ENCODE measurements around the gene BLOC1S4. TPM values are rescaled to one million over a fixed set of nuclear protein-coding genes. Genes with fewer than 3 reads are reported as not detected.

BLOC1S4 gene
- polyA plus RNA-seq, 1 donor: 11.5 TPM

DNA sequence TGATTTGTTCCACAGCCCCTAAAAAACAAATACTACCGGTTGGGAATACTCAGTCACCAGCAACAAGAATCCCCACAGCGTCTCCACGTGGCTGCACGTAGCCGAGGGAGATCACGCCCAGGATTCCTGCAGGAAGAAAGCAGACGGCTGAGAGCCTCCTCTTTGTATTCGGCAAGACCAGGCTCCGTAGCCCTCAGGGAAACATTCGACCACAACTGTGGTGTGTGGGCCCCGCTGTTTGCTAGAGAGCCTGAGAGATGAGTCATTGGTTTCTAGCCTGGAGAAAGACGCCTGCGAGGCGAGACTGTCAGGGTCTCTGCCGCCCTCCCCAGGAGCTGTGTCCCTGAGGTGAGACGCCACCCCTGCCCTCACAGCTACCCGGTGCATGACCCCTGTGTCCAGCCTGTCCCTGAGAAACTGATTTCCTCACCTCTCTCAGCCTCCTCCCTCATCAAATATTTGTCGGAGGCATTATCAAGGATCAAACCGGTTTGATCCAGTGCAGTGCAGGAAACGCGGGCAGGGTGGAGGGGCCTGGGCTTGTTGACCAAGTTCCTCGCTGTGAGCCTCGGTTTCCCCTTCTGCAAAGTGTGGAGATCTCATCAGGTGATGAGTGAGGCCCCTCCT lies 27.0 kb upstream of the BLOC1S4 start:
- no peak for DNase-seq

DNA sequence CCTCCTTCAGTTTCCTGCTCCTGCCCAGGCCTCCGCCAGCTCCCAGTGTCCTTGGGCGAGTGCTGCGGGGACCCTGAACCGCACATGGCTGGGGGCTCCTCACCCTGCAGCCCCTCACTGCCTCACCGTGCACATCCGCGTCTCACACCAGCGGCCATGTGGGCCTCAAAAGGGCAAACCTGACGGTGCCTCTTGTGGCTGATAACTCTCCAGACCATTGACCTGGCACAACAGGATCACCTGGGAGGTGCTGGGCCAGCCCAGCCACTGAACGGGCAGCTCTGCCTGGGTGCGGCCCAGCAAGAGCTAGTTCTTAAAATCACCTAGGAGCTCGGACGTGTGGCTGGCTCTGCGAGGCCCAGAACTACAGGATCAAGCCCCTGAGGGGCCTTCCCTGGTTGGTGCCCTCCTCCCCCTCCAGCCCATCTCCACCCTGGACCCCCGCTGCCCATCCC lies 26.4 kb upstream of the BLOC1S4 start:
- DNase-seq: no peak

DNA sequence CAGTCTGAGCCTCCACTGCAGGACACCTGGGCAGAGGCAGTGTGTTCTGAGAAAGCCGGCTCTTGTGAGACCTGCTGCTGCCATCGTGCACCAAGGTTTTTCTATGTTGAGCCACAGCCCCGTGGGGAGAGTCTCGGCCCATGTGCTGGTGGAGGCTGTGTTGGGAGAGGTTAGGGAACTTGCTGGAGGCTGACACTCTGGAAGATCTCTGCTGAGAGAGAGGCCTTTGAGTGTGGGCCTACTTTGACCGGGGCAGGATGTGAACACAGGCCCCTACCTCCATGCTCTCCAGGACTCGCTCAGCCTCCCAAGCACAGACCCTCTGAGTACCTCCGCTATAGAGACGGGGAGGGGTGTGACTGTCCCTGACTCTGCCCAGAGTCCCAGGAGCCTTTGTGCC lies 23.6 kb upstream of the BLOC1S4 start:
- no peak for DNase-seq

DNA sequence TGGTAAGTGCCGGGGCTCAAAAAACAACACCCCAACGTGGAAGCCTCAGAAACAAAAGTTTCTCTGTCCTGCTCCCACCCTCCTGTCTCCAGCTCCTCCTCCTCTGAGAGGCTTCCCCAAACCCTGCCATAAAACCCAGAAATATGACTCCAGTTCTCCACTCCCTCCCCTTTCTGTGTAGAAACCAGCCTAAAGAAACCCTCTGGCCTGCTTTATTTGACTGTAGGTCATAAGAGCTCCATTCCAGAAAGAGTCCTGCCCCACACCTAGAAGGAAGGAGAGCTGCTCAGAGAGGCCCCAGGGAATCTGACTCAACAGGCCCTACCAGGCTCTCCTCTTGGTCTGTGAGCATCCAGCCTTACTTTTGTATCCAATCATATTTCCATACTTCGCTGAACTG lies 23.2 kb upstream of the BLOC1S4 start:
- DNase-seq: peak; percentile 66

DNA sequence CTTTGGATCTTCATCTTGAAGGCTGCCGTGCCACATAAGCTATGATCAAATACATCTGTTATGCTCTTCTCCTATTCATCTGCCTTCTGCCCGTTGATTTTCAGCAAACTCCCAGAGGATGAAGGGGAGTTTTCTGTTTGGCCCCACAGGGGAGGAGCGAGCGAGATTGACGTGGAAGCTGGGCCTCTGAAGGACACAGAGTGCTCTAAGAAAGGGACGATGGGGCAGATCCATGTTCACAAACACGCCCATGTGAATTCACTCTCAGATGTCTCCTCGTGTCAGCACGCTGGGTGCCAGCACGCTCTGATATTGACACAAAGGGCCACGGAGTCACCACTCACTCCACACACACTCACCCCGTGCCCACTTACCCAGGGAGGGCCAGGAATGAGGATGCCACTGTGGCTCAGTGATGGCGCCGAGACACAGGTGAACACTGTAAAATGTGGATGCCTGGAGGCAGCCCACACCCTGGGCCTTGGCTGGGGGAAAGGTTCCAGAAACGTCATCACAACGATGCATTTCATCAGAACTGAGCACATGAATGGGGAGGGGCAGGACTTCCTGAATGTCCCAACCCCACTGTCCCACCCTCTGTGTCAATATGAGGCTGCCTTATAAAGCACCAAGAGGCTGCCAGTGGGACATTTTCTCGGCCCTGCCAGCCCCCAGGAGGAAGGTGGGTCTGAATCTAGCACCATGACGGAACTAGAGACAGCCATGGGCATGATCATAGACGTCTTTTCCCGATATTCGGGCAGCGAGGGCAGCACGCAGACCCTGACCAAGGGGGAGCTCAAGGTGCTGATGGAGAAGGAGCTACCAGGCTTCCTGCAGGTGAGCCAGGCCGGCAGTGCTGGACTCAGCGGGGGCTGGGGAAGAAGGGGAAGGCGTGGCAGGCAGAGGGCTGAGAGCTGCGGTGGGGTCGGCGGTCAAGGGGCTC lies 22.5 kb upstream of the BLOC1S4 start, which contains the start of gene S100P:
Gene S100P, plus strand, starts transcription at position 648 of the 946 bp plus-strand sequence. Its CDS starts 55 bp downstream, at position 703.
- DNase-seq: no peak

DNA sequence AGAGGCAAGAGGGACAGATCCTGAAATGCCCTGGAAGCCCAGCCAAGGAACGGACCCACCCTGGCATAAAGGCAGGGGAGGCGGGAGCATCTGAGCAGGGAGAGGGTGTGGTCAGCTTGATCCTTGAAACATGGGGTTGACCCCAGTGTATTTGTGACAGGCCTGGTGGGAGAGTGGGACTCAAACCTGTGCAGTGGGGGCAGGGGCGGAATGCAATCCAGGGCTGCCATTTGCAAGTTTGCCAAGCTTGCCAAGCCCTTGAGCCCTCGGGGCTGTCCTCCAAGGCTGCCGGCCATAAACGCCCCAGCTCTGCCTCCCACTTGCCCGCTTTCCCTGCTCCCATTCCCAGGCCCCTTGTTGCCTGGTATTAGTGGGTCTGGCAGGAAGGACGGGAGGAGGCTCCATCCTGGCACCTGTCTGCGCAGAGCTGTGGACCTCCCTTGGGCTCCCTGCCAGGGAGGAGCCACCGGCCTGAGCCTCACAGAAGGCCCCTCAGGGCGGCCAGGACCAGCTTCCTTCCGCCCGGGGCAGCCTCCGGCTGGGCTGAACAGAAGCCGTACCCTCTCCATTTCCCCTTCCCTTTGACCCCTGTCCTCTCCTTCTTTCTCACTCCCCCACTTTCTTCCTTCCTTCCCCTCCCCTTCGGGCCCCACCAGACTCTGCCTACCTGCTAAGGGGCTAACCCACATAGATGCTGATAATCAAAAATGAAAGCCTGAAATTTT lies 21.6 kb upstream of the BLOC1S4 start:
- DNase-seq: no peak

DNA sequence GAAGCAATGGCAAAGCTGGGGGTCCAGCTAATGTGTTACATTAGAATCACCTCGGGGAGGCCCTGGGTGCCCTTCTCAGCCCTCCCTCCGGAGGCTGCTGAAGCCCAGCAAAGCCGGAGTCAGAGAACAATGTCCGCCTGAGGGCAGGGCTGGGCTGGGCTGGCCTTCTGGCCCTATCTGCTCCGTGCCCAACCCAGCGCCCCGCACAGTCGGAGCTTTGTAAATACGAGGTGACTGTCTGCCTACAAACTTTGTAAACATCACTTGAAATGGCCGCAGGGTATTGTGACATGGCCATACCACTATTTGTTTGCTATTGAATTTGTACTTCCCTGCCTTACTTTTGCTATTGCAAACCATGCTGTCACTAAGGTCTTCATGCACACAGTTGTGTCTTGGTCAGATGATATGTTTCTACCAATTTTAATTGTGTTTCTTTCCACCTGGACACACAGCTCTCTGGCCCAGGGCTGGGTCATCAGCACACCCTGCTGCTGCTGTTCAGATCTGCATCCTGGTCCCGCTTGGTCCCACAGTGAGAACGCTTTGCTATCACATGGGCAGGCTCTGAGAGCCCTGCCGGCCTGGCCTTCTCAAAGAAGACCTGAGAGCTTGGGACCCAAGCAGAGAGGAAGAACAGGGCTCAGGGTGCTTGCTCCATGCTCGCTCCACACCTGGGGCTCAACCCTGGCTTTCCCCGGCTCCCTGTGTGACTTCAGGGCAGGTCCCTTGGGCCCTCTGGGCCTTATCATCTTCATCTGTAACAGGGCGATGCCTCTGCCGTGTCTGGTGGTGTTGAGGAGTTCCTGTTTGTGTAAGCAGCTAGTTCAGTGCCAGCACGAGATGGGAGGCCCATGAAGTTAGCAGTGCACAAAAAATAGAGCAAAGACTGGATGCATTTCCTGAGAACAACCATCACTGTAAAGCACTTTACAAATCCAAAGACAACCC lies 20.0 kb upstream of the BLOC1S4 start:
- DNase-seq: no peak

DNA sequence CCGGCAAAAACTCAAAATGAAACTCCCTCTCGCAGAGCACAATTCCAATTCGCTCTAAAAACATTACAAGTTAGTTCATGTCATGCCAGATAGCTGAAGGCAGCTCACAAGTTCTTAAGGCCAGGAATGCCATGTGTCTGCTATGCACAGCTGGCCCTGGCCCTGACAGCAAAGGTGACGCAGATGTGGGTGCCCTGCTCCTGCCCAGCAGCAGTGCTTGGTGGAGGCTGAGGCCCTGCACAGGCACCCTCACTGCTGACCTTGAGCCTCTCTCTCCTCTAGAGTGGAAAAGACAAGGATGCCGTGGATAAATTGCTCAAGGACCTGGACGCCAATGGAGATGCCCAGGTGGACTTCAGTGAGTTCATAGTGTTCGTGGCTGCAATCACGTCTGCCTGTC lies 19.4 kb upstream of the BLOC1S4 start:
- no peak for DNase-seq

DNA sequence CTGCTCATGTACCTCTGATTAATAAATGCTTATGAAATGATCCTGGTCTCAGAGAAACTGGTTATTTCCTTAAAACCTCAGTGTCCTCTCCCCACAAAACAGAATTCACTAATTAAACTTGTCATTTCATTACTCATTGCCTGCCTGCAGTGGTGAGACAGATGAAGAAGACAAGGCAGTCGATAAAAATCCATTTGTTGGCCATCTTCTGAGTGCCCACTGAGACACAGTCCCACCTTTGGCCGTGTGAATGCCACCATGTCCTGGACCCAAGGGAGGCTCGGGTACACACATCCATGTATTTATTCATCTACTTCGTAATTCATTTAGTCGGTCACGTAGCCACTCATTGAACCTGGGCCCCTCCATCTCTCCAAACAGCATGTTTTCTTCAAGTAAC lies 18.8 kb upstream of the BLOC1S4 start:
- DNase-seq: no peak

DNA sequence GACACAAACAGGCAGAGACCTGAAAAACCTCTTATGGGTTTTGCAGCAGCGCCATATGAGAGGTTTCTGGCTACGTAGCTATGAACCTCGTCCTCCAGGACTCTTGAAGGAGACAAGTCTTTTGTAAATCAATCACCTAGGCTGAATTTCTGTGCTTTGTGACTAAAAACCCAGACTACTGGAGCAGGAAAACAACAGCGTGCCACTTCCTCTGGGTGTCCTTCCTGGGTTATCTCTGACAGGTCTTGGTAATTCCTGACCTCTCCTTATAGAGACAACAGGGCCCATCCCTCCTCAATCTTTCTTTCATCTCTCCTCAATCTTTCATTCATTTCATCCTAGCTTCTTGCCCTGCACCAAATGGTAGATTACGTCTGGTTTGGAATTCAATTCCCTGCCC lies 16.6 kb upstream of the BLOC1S4 start:
- DNase-seq: no peak

DNA sequence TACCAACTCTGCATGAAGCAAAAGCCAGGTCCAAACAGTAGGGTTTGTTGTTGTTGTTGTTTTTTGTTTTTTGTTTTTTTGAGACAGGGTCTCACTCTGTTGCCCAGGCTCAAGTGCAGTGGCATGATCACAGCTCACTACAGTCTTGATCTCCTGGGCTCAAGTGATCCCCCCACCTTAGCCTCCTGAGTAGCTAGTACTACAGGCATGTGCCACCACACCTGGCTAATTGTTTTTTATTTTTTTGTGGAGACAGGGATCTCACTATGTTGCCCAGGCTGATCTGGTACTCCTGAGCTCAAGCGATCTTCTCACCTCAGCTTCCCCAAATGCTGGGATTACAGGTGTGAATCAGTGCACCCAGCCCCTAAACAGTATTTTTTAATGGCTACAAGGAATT lies 16.1 kb upstream of the BLOC1S4 start:
- no peak for DNase-seq

DNA sequence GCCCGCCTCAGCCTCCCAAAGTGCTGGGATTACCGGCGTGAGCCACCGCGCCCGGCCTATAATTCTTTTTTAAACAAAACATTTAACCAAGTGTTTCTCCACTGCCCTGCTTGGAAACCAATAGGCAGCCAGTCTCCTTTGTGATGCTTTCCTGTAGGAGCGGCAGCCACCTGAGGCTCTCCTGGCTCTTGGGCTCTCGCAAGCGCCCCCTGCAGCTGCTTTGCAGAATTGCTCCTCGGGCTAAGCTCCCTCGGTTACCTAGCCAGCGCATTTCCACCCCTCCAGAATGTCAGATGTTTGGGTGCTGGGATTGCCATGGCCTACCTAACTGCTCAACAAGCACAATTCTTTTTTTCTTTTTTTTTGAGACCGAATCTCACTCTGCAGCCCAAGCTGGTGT lies 14.6 kb upstream of the BLOC1S4 start:
- DNase-seq: no peak

DNA sequence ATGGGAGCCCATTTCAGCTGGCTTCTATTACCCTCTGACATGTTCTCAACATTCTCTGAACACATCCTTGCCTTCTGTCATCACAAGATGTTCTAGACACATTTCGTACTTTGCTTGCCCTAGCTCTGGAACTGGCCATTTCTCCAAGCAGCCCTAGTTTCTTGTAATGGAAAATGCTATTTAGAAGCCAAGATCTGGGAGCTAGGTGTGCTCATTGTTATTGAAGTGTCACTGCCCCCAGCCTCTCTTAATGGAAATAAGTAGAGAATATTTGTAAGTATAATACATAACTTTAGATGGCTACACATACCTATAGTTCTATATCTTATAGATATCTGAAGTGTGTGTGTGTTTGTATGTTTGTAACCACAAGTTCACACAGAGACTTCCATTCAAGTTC lies 13.2 kb upstream of the BLOC1S4 start:
- DNase-seq: no peak

DNA sequence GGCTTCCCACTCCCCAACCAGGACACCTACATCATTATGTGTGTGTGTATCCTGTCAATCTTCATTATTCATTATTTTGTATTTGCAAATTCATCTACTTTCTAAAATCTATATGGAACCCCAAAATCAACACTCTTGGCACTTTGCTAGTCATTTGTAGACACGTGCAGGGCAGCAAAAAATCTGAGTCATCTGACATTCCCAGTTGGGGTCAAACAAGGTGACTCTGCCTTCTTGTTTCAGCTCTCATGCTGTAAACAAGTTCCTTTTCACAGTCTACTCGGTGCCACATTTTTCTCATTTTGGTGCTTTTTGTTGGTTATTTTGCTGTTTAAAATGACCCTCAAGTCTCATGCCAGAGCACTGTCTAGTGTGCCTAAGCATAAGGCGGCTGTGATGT lies 12.2 kb upstream of the BLOC1S4 start:
- no peak for DNase-seq

DNA sequence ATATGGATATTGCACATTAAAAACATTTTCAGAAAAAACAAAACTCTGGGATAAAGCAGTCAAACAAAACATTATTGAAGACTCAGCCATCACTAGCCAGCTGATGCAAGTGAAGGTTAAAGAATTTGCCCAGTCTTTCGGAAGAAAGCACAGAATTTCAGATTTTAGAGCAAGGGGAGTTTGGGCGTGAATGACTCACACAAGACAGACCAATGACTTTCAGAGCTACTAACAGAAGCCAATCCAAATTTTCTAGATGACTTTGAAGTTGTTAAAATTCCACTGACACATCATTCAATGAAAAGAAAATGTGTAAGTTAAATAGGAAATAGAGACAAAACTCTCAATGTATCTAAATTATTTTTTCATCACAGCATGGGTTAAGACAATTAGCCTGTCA lies 10.3 kb upstream of the BLOC1S4 start:
- DNase-seq: no peak

DNA sequence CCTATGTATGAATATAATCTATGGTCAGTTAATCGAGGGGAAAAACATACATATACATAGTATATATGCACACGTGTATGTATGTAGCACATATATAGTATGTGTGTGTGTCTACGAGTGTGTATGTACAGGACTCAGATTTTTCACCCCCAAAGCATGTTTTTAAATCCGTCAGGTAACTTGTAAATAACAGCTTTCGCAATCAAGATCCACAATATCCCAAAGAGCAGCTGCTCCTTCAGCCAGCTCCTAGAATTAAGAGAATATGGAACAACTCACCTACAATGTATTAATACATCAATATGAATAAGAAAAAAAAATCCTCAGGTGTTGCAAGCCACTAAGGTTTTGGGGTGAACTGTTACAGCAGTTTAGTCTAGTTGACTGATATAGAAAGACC lies 9.8 kb upstream of the BLOC1S4 start:
- DNase-seq: no peak

DNA sequence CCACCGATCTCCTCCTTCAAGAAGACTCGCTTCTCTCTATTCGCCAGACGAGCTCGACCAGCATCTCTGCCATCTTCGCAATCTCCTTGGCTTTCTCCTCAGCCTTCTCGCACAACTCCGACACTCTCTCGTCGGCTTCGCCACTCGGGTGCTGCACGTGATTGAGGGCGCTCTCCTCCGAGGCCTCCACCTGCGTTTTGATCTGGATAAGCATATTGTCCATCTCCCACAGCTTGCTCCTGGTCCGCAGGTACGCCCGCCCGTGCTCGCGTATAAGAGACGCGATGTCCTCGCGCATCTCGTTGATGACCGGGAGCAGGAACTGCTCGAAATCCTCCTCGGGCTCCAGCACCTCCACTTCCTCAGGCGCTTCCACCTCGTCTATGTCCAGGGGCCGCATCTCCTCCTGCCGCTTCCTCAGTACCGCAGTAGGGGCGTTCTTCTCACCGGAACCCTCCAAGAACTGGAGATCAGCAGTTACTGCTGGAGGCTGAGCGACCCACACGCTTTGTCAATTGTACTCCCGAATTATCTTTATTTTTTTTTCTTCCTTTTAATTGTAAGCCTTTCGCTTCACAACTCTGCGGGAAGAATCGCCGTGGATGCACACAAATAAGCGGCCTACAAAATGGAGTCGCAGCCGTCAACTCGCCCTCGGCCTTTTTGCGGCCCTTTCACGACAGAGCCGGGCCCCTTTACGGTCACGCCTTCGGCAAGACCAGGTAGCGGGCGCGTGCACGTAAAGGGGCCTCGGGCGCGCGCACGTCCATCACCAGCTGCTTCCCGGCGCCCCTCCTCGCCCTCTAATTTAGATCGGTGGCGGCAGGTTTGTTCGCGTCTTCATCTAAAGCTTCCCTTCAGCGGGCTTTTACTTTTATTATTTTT lies 6.5 kb upstream of the BLOC1S4 start, which contains the start of gene MRFAP1L1:
Gene MRFAP1L1, minus strand, starts transcription at position 636 of the 885 bp plus-strand sequence. Its CDS starts 236 bp downstream, at position 400.
- peak; percentile 97 for DNase-seq

DNA sequence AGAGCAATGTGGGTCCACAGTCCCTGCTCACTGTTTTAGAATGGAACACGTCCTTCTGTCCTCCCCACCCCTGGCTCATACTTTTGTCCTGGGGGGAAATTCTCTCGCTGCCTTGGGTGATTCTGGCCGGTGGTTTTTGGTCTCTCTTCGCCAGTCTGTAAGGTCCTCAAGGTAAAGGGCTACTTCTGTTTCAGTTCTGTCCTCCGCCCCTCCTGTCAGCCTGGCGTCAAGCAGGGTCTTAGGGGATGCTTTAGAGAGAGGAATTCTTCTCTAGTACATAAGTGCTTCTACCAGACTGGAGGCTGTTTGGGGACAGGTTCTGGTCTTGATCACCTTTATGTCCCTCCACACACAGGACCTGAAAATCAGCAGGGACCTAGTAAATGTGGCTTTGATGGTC lies 5.7 kb upstream of the BLOC1S4 start:
- no peak for DNase-seq

DNA sequence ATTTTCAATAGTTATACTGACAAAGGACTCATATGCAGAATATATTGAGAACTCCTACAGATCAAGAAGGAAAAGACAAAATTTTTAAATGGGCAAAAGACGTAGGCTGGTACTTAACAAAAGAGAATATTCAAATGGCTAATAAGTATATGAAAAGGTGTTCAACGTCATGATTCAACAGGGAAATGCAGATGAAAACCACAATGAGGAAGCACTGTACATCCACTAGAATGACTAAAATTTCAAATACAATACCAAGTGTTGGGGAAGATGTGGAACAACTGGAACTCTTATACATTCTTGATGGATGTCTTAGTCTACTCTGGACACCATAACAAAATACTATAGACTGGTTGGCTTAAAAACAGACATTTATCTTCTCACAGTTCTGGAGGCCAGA lies 5.0 kb upstream of the BLOC1S4 start:
- no peak for DNase-seq

DNA sequence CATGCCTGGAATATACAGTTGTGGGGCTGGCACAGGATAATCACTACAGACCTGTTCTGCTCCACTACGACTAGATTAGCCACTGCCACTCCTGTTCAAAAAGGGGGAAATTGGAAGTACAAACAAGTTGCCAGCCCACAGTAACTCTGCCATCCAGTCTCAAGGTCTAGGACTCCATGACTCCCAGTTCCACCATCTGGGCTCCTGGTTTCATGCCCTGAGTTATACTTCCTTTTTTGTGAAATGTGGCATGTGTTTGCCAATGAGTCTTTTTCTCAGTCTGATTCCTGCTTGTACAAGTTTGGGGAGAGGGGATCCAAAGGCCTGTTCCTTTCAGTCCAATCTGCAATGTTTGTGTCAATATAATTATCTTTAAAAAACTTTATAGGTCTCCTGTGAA lies 1.0 kb upstream of the BLOC1S4 start:
- no peak for DNase-seq

DNA sequence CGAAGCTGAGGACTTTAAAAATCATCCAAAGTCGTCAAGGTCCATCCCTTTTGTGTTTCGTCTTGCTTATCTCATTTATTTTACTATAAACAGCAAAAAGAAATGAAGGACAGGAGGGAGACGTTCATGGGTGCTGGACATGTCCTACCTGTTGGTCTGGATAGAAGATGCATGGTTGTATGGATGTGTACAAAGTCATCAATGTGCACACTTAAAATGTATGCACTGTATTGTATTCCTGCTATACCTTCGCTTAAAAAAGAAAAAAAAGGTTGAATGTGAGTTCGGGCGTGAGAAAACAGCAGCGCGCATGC lies 313 bp upstream of the BLOC1S4 start:
- DNase-seq: no peak

Data from left kidney (tissue), 2 donors.